IMR-90 (cell line): Measurements from ENCODE around the gene SNAP25. TPM values are rescaled to one million over a fixed set of nuclear protein-coding genes. Genes with fewer than 3 reads are reported as not detected.

Experiments
- ATAC-seq: fragments of 200-7000 bp; cut with Tn5 transposase; 2 replicates; pipeline ENCODE4 v1.9.1; 2020; ENCODE audit warnings: low read depth, mild to moderate bottlenecking, moderate library complexity
- BruUV-seq: library from RNA; stranded (reverse); fragments of 400-500 nt; replicated peaks from 2 replicates; lab custom pipeline; 2021; lab: Mats Ljungman, UMichigan
- CTCF ChIA-PET: fragments of 300-600 bp; formaldehyde crosslinking; extraction: SDS; loops from one replicate; lab custom pipeline; 2021; ENCODE audit warnings: antibody characterized with exemption; lab: Yijun Ruan, JAX
- POLR2A ChIA-PET: fragments of 300-600 bp; sonication (Branson Sonifier 250); formaldehyde crosslinking; loops from one replicate; lab custom pipeline; 2022; ENCODE audit warnings: antibody characterized with exemption; ENCODE audit not compliant: unreplicated experiment; lab: Charles Lee
- DNase-seq: peaks from one replicate; pipeline ENCODE4 v3.0.0; 2013
- H2AFZ ChIP-seq: replicated peaks from 2 replicates; pipeline ENCODE3; 2013; ENCODE audit warnings: low read length, mild to moderate bottlenecking; ENCODE audit not compliant: poor library complexity
- H2AK5ac ChIP-seq: 2 replicates; pipeline ENCODE4 v1.6.1; 2013; ENCODE audit warnings: low read depth, low read length, inconsistent platforms
- H2AK9ac ChIP-seq: replicated peaks from 2 replicates; pipeline ENCODE3; 2013; ENCODE audit warnings: mild to moderate bottlenecking, low read depth, low read length, moderate library complexity; ENCODE audit not compliant: poor library complexity
- H2BK120ac ChIP-seq: 2 replicates; pipeline ENCODE4 v1.6.1; 2013; ENCODE audit warnings: low read depth, low read length, inconsistent platforms
- H2BK15ac ChIP-seq: 3 replicates; pipeline ENCODE4 v1.6.1; 2013; ENCODE audit warnings: low read depth, low read length, inconsistent platforms
- H2BK20ac ChIP-seq: 2 replicates; pipeline ENCODE4 v1.6.1; 2013; ENCODE audit warnings: low read depth, mild to moderate bottlenecking, inconsistent platforms, low read length, moderate library complexity
- H2BK5ac ChIP-seq: 2 replicates; pipeline ENCODE4 v1.6.1; 2013; ENCODE audit warnings: mild to moderate bottlenecking, low read depth, low read length, inconsistent platforms; ENCODE audit not compliant: poor library complexity, severe bottlenecking
- H3K14ac ChIP-seq: replicated peaks from 2 replicates; pipeline ENCODE4 v1.6.1; 2013; ENCODE audit warnings: low read depth, low read length, inconsistent platforms
- H3K18ac ChIP-seq: 2 replicates; pipeline ENCODE4 v1.6.1; 2013; ENCODE audit warnings: low read depth, low read length, control low read depth
- H3K23ac ChIP-seq: 2 replicates; pipeline ENCODE4 v1.6.1; 2013; ENCODE audit warnings: low read depth, low read length, inconsistent platforms
- H3K27ac ChIP-seq: 2 replicates; pipeline ENCODE4 v1.5.1; 2013; ENCODE audit warnings: mild to moderate bottlenecking, control low read depth, low read length; ENCODE audit not compliant: insufficient read depth
- H3K27me3 ChIP-seq: 2 replicates; pipeline ENCODE4 v1.6.1; 2013; ENCODE audit warnings: low read length; ENCODE audit not compliant: control insufficient read depth, insufficient read depth
- H3K36me3 ChIP-seq: 2 replicates; pipeline ENCODE4 v1.6.1; 2013; ENCODE audit warnings: low read length, mixed read lengths; ENCODE audit not compliant: control insufficient read depth, insufficient read depth
- H3K4ac ChIP-seq: 2 replicates; pipeline ENCODE4 v1.6.1; 2013; ENCODE audit warnings: low read depth, low read length, inconsistent platforms
- H3K4me1 ChIP-seq: 2 replicates; pipeline ENCODE4 v1.6.1; 2013; ENCODE audit warnings: low read length, mixed read lengths; ENCODE audit not compliant: control insufficient read depth, insufficient read depth
- H3K4me2 ChIP-seq: 2 replicates; pipeline ENCODE4 v1.6.1; 2013; ENCODE audit warnings: low read depth, mild to moderate bottlenecking, control low read depth, low read length, moderate library complexity
- H3K4me3 ChIP-seq: 2 replicates; pipeline ENCODE4 v1.5.1; 2013; ENCODE audit warnings: low read depth, mild to moderate bottlenecking, control low read depth, low read length, moderate library complexity; ENCODE audit not compliant: insufficient read depth
- H3K56ac ChIP-seq: 2 replicates; pipeline ENCODE4 v1.6.1; 2013; ENCODE audit warnings: low read length, inconsistent platforms; ENCODE audit not compliant: insufficient read depth; ENCODE audit errors: extremely low read depth
- H3K79me1 ChIP-seq, 2 experiments: 2 replicates each; pipeline ENCODE4 v1.6.1; 2013; ENCODE audit warnings: low read length in 2 of 2, inconsistent platforms in 1 of 2, low read depth in 1 of 2
- H3K9ac ChIP-seq: 2 replicates; pipeline ENCODE4 v1.6.1; 2013; ENCODE audit warnings: low read depth, low read length, control low read depth
- H3K9me1 ChIP-seq: 2 replicates; pipeline ENCODE4 v1.6.1; 2013; ENCODE audit warnings: low read length, inconsistent platforms; ENCODE audit not compliant: insufficient read depth
- H3K9me3 ChIP-seq: 2 replicates; pipeline ENCODE4 v1.6.1; 2013; ENCODE audit warnings: low read length; ENCODE audit not compliant: control insufficient read depth, insufficient read depth
- H4K20me1 ChIP-seq: 2 replicates; pipeline ENCODE4 v1.6.1; 2013; ENCODE audit warnings: low read length, inconsistent platforms; ENCODE audit not compliant: insufficient read depth
- H4K5ac ChIP-seq: 2 replicates; pipeline ENCODE4 v1.6.1; 2013; ENCODE audit warnings: mild to moderate bottlenecking, low read depth, low read length, control low read depth
- H4K8ac ChIP-seq, 2 experiments: 2 replicates each; pipeline ENCODE4 v1.6.1; 2013; ENCODE audit warnings: low read depth in 2 of 2, low read length in 2 of 2, control low read depth in 1 of 2, inconsistent platforms in 1 of 2
- H4K91ac ChIP-seq: 2 replicates; pipeline ENCODE4 v1.6.1; 2013; ENCODE audit warnings: low read depth, low read length, inconsistent platforms; ENCODE audit not compliant: insufficient read depth
- BHLHE40 ChIP-seq: fragments of 150-350 bp; IDR thresholded peaks from 2 replicates; pipeline ENCODE4 v1.6.1; 2016; ENCODE audit warnings: mild to moderate bottlenecking, low read depth, low read length
- CHD1 ChIP-seq: IDR thresholded peaks from 2 replicates; pipeline ENCODE4 v1.6.1; 2012; ENCODE audit warnings: low read depth, low read length, improper control_type of control experiment
- FOS ChIP-seq: fragments of 150-350 bp; IDR thresholded peaks from 2 replicates; pipeline ENCODE4 v1.6.1; 2016; ENCODE audit warnings: low read depth, low read length
- MAZ ChIP-seq: IDR thresholded peaks from 2 replicates; pipeline ENCODE4 v1.6.1; 2012; ENCODE audit warnings: low read depth, mild to moderate bottlenecking, low read length, improper control_type of control experiment, moderate library complexity, borderline replicate concordance
- MXI1 ChIP-seq: IDR thresholded peaks from 2 replicates; pipeline ENCODE4 v1.6.1; 2012; ENCODE audit warnings: low read depth, mild to moderate bottlenecking, low read length, moderate library complexity, borderline replicate concordance
- RAD21 ChIP-seq: IDR thresholded peaks from 2 replicates; pipeline ENCODE4 v1.6.1; 2012; ENCODE audit warnings: low read length, improper control_type of control experiment
- RFX5 ChIP-seq: IDR thresholded peaks from 2 replicates; pipeline ENCODE4 v1.8.0; 2012; ENCODE audit warnings: low read depth, mild to moderate bottlenecking, low read length, moderate library complexity
- WGBS, 2 experiments: methylation state at CpG; one replicate each; pipeline versions ENCODE4 v1.1.5 to v1.1.7; 2013; ENCODE audit warnings: missing lambda C conversion rate in 2 of 2; ENCODE audit not compliant: insufficient read length in 1 of 2; ENCODE audit errors: extremely low coverage in 2 of 2; 5-methylcytosine and 5-hydroxymethylcytosine counted together
- dilution Hi-C: fragments of 300-500 bp; cut with HindIII; formaldehyde crosslinking; loops from one replicate; pipeline ENCODE4 v1.14.3; 2018; ENCODE audit warnings: low sequenced_read_pairs; ENCODE audit not compliant: unreplicated experiment
- in situ Hi-C: fragments of 300-500 bp; cut with MboI; formaldehyde crosslinking; loops from 3 replicates; pipeline ENCODE4 v1.14.3; 2019; ENCODE audit warnings: low sequenced_read_pairs, inconsistent platforms, mixed read lengths
- intact Hi-C: fragments of 100-400 bp; cut with micrococcal nuclease; formaldehyde crosslinking; loops from 2 replicates; pipeline ENCODE4 v1.10.0; 2022
- polyA plus RNA-seq, 3 experiments: library from polyadenylated mRNA; depleted of rRNA; stranded (reverse); fragments of >200 nt; gene quantifications; 2 replicates each; pipeline ENCODE4 v1.2.3, GENCODE V29; 2012; ENCODE audit warnings: low replicate concordance in 1 of 3
- total RNA-seq: library from RNA; depleted of rRNA; stranded (reverse); fragments of >200 nt; gene quantifications from 2 replicates; pipeline ENCODE4 v1.2.3, GENCODE V29; 2012
- TF ChIP-seq, protein P1 (sequence below): fragments of 150-350 bp; IDR thresholded peaks from 2 replicates; pipeline ENCODE4 v1.6.1; 2016; ENCODE audit warnings: low read depth, mild to moderate bottlenecking, low read length, moderate library complexity, borderline replicate concordance

Gene SNAP25
- total and polyA plus RNA-seq, 2 of the 4 experiments (the other 2 are of a cell fraction): 1.1 to 2.8 TPM

- DNase-seq: no peak
- Histone ChIP-seq H4K20me1 (no peaks in the 10 kb centered on the region), H3K56ac (peak overlapping the region; percentile 48; the same call in 1 of the 2 replicates), H2AK5ac (no peak overlapping the region; the same call in 1 of the 2 replicates), H3K4ac (no peak overlapping the region), H3K79me1 (no peaks in the 10 kb centered on the region), H2BK15ac (no peak overlapping the region), H3K36me3 (no peaks in the 10 kb centered on the region), H2BK5ac (no peak overlapping the region), H3K23ac (no peak overlapping the region), H3K4me3 (no peak overlapping the region), H2BK20ac (no peak overlapping the region), H4K91ac (peak overlapping the region; percentile 38; the same call in 1 of the 2 replicates), H3K9ac (0 out of 2 replicates have a peak overlapping the region, but pooled peaks have one; percentile 7), H4K8ac (peak overlapping the region; percentile 52 to 80; a peak in 3 of 4 replicates), H3K27ac (no peak overlapping the region), H3K4me1 (peaks cover 2% of the 10 kb centered on the region; the same call in 1 of the 2 replicates), H3K14ac (no peak overlapping the region; the same call in 1 of the 2 replicates), H2AFZ (peak overlapping the region; percentile 89), H3K9me3 (peaks cover 3% of the 10 kb centered on the region; the same call in 1 of the 2 replicates), H3K18ac (peak overlapping the region; percentile 32; the same call in 1 of the 2 replicates), H2AK9ac (no peak overlapping the region), H2BK120ac (no peak overlapping the region), H3K4me2 (no peak overlapping the region), H4K5ac (no peak overlapping the region; the same call in 1 of the 2 replicates), H3K9me1 (no peaks in the 10 kb centered on the region; the same call in 1 of the 2 replicates), H3K27me3 (peaks cover 6% of the 10 kb centered on the region)
- WGBS, 2 experiments: 84% methylated on average over 5 of the region's 16 CpGs; no CpG with 5 or more reads in 1 of the 2 experiments
- no peak for TF ChIP-seq MXI1
- TF ChIP-seq FOS: no peak
- no peak for TF ChIP-seq BHLHE40
- no peak for TF ChIP-seq RFX5
- TF ChIP-seq, protein P1, sequence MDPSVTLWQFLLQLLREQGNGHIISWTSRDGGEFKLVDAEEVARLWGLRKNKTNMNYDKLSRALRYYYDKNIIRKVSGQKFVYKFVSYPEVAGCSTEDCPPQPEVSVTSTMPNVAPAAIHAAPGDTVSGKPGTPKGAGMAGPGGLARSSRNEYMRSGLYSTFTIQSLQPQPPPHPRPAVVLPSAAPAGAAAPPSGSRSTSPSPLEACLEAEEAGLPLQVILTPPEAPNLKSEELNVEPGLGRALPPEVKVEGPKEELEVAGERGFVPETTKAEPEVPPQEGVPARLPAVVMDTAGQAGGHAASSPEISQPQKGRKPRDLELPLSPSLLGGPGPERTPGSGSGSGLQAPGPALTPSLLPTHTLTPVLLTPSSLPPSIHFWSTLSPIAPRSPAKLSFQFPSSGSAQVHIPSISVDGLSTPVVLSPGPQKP: no peak
- no peak for TF ChIP-seq MAZ
- TF ChIP-seq RAD21: no peak
- TF ChIP-seq CHD1: no peak
- BruUV-seq: no TSS peak
- intact Hi-C loops (no loop called here), dilution Hi-C loops (no loop called here), in situ Hi-C loops (no loop called here)
- ChIA-PET CTCF (no interaction called here), POLR2A (no interaction called here)
- no peak for ATAC-seq
These were observed 45.5 kb upstream of the SNAP25 start for GRCh38 chr20:10172998-10173655.
